GM21737 (cell line): ENCODE data around the gene ITGB1.

Experiments used
- ATAC-seq: cut with Tn5 transposase; IDR thresholded peaks from one replicate; pipeline ENCODE4 v1.9.1; 2021; ENCODE audit warnings: mild to moderate bottlenecking, moderate library complexity; ENCODE audit not compliant: unreplicated experiment

ITGB1 gene

DNA sequence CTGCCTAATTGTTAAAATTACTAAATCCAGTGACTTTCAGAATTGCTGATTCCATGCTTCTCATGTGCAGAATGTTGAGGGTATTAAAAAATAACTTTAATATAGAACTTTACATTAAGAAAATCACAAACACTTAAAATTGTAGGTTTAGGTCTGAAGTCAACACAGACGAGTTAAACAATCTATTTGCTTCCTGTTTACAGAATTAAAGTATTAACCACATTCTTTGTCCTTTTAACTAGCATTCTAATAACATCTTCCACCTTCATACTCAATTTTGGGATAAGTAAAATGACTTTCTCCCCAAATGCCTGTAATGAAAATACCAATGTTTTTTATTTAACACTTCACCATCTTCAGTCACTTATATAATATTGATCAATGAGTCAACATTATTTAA lies 2.2 kb downstream of the ITGB1 start:
- ATAC-seq: no peak

DNA sequence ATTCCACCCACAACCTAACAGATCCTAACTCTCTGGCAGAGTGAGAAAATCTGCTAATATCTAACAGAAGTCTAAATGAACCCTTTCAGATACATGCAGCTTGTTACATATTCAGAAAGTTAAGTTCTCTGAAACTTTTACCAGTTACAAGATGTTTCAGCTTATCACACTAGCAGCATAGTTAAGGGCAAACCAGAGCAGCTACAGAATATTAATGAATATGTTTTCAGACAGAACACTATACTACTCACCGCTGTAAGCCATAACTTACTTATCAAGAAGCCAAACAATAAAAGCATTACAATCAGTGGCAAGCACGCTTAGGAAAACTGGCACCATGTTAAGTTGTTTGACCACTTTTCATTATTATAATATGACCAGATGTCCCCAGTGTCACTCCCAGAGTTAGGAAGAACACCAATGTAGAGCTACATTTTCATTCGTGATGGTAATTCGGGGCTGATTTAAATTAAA lies 2.7 kb downstream of the ITGB1 start:
- ATAC-seq: no peak

DNA sequence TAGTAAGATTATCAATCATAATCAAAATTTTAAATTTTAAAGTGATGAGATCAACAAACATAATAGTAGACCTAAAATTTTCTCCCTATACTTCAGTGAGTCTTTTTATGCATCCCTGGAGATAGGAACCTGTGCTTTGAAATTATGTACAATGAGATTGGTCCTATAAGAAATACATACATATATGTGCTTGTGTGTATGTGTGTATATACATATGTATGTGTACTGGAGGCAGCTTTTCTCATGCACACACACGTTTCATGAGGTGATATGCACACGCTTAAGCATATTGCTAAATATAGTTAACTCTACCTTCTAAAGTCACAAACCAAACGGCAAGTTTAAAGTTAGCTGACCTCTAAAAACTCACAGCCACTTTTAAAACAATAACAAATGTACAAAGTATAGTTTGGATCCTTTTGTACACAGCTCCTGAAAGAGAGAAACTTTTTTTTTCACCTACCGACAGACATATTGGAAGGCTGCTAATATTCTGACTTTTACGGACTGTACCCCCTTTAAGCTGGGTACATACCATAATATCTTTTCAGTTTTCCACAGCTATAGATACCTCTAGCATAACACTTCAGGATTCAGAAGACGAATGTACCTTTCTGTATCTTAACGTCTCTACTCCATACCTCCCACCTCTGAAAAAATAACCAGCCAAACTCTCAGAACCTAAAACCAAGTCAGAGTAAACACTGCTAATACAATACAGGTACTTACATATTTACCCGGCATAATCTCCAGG lies 3.3 kb downstream of the ITGB1 start:
- ATAC-seq: no peak

DNA sequence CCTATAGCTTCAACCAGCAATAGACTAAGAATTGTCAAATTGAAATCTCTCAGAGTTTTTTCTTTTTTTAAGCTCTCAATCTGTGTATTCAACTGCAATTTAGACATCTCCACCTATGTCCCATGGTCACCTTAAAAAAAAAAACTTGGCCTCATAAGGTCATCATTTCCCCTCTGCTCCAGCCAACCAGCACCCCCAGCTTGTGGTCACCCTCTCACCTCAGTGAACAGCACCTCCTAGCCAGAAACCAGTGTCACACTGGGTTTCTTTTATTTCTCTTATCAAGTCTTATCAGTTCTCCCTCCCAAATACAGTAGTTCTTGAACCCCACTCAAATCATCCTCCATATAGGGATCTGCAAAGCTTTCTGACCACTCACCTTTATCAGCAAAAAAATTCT lies 4.0 kb downstream of the ITGB1 start:
- ATAC-seq: no peak

DNA sequence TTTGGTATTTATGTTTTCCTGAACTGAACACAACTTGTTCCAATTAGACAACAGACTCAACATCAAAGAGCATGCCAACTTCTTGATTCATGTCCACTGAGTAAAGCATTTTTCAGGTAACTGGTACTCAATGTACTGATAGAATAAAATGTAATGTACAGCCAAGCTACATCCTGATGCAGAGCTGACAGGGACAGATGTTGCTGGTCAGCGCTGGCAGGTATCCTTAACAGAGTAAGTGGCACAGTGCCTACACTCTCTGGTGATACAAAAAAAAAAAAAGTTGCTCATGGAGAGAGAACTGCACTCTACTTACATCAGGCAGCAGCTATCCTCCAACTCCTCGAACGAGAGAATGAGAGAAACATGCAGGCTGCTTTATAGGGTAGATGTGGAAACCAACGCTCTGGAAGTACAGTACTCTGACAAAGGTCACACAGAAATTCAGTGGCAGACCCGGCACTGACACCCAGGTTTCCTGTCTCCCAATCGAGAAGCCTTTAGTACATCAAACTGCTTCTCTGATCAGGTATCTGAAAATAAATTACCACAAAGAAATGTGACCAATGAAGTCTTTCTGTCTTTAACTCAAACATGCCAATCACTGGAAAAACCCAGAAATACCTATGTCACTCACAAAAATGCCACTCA lies 4.6 kb downstream of the ITGB1 start:
- no peak for ATAC-seq

DNA sequence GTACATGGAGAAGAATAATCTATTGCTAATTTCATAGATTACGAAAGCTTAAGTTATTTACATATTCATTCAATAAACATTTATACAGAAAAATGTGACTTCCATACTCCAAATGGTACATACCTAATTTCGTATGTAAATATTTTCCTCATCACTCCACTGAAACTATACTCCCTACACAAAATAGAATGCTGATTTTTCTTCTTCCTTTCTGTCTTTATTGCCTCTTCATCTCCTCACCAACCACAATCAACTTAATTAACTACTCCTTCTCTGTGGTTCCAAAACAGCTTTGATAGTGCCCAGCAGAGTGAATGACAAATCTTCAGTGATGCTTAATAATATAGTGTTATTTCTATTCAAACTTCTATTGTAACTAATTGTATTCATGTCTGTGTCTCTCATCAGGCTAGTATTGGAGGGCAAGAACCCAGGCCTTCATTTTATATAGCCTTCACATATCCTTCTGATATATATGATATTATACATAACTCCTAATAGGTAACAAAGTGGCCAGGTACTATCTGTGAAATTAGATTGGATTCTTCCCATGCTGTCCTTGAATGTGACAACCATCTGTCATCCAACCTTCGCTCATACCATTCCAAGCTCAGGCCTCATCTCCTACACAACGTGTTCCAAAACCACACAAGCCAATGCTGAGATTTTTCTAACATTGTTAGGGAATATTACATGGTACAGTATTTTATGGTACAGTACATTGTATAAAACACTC lies 5.3 kb downstream of the ITGB1 start:
- no peak for ATAC-seq

DNA sequence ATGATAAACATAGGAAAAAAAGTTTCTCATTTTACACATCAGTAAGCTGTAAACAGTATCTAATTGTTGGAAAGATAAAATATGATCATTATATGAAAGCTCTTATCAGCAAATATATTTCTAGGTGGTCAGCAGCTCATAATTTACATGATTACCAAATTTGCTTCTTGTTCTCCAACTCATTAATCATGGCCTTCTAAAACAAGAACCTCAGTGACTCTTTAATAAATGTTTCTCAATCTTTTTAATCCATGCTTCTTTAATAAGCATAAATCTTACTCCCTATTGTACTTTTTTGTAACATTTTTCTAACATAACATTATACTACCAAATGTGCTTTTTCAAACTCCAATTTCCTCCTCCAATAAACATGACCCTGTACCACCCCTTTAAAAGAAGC lies 5.9 kb downstream of the ITGB1 start:
- ATAC-seq: no peak

DNA sequence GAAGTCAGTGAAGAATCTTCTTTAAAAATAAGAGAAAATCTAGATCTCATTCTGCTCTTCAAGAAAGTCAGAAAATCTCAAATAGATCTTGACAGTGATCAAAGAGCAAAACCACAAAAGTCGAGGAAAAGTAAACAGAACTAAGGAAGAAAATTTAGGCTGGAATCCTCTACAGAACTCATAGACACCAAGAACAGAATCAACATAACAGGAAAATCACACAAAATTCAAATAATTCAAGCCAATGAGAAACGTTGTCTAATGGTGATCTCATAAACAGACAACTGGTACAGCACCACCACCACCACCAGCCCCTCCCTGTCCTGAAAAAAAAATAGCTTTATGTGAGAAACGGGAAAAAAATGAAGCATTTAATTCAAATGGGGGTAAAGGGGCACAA lies 6.9 kb downstream of the ITGB1 start:
- ATAC-seq: no peak

DNA sequence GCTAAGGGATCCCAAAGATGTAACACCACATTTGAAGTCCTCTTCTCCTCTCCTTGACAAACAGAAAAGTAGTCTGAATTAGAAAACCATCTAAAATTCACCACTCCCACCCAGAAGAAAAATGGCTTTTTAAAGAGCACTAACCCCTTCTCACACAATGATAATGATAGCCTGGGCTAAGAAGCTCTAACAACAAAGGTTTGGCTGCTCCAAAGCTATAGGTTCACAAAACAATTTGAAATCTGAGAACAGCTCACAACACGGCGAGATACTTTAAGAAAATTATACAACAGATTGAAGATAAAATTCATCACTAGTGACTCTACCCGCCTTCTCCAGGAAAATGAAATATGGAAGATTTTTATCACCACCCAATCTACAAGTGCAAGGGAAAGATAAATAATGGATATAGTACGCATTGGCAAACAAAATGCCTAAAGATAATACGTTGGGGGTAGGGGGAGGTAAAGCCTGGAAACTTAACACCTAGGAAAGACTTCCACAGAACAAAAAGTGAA lies 7.4 kb downstream of the ITGB1 start:
- no peak for ATAC-seq

DNA sequence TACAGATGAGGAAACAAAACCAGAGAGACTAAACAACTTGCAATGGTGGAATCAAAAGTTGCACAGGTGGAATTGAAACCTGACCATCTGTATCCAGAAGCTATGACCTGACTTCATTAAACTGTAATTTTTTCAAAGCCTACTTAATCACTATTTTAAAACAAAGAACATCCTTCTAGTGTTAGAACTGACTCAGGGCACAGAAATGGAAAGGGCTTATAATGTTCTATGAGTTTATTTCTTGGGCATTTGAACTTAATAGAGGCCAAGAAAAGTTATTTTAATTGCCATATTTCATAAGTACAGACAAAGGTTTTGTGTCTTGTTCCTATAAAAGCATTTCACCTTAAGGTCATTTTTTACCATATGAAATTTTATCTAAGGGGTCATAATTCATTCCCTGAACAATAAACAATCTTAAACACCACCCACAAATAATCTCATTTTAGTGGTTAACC lies 8.8 kb downstream of the ITGB1 start:
- no peak for ATAC-seq

DNA sequence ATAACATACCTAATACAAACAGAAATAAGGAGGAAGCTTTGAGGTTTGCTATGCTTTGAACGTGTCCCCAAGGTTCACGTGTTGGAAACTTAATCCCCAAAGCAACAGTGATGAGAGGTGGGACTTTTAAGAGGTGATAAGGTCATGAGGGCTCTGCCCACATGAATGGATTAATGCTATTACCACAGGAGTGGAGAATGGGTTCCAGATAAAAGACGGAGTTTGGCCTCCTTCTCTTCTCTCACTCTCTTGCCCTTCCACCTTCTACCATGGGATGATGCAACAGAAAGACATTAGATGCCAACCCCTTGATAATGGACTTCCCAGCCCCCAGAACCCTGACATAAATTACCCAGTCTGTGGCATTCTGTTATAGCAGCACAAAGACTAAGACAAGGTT lies 9.6 kb downstream of the ITGB1 start:
- no peak for ATAC-seq

DNA sequence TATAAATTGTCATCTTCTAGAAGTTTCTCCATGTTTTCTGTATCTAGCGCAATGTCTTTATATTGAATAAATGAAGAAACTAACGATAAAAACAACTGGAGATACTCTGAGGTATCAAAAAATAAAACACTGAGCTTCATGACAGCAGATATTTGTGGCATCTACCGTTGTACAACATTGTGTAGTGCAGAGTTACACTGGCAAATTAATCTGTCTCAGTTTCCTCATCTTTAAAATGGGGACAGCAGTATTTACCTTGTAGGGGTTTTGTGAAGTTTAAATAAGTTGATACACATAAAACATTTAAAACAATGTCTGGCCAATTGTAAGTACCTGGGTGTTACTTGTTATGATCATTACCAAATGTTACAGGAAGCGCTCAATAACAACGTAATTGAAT lies 10.4 kb downstream of the ITGB1 start:
- ATAC-seq: no peak

DNA sequence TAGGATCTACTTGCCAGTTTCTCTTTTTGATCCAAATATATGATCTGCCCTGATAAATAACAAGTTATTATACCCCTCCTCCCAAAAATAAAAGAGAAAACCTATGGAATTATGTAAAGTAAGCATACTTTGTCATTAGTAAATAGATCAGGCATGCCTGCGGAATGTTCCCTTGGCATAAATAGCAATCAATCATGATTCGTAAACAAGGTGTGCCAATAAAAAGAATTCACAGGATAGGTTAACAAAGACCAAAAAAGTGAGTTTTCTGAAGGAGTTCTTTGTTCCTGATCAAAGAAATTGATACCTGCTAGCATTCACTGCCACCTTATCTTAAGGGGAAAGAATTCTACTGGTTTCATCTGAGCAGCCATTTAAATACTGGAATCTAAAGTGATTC lies 11.9 kb downstream of the ITGB1 start:
- ATAC-seq: no peak

DNA sequence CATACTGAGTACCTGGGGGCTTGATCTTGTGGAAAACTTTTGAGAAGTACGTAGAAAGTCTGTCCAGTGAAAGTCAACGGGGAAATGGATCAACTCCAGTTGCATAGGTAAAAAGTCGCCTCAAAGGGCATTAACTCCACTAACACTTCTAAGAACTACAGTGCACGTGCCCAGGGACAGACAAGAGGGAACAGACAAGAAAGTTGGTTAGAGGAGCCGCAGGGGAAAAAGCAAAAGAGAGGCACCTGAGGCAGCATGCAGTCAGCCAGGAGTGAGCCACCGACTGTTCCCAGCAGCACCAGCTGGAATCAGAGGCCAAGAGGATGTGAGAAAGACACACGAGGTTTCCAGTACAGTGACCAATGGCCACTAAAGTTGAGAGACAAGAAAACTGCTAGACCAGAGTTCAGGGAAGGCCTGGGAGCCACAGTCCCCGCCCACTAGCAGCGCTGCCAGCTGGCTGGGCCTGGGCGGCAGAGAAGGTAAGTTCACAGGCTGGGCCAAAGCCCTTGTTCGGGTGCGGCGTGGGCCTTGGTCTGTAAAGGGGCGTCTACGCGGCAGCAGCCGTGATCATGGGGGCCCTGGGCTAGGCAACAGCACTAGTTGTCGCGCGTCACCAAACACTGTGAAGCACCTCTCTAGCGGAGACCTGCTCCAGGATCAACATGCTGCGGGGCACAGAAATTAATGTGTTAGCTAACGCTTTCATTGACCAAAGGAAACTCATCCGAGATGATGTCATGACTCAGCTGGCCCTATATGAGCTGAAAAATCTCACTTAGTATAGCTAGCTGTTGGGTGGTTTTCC lies 14.0 kb downstream of the ITGB1 start:
- ATAC-seq: no peak

DNA sequence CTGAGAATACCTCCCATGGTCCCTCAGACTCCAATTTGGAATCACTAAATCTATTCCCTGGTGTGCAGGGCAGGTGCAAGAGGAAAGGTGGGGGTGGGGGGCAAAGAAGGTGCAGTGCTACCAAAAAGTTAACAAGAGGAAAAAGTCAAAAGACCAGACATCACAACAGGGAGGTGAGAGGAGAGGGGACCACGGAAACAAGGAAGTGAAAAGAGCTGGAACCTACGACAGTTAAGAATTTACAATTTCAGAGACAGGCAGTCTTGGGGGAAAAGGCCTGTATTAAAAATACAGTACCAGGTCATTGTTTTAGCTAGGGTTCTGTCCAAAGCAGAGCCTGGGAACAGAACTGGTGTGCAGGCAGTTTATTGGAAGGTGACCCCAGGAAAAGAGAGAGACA lies 14.6 kb downstream of the ITGB1 start:
- no peak for ATAC-seq

DNA sequence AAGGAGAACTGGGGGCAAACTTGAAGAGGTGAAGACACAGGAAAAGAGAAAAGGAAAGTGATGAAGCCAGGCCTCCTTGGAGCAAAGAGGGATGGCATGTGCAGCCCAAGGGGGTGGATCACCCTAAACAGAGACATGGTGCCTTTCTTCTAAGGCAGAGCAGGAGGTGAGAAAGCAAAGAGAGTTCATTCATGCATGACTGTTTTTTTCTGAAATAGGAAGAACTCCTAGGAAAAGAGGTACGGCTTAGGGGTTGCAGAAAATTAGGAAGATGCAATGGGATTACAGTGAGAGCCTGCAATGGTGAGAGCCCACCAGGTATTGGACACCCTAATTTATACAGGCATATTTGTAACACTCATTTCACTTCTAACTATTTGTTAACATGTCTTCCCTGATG lies 15.9 kb downstream of the ITGB1 start:
- ATAC-seq: no peak

DNA sequence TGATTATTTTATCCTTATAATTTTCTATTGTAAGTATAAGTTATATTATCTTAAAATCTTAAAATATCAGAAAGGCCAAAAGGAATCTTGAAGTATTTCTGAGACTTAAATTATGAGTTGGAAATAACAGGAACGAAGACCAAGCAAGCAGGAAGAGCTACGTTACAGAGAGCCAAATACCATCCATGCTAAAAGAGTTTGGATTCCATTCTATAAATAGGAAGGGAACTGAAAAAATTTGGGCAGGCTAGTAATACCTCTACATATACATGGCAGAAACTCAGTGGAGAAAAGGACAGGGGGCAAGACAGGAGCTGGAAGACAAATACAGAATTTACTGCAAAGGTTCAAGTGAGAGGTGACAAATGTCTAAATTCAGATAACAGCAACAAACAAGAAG lies 16.7 kb downstream of the ITGB1 start:
- no peak for ATAC-seq

DNA sequence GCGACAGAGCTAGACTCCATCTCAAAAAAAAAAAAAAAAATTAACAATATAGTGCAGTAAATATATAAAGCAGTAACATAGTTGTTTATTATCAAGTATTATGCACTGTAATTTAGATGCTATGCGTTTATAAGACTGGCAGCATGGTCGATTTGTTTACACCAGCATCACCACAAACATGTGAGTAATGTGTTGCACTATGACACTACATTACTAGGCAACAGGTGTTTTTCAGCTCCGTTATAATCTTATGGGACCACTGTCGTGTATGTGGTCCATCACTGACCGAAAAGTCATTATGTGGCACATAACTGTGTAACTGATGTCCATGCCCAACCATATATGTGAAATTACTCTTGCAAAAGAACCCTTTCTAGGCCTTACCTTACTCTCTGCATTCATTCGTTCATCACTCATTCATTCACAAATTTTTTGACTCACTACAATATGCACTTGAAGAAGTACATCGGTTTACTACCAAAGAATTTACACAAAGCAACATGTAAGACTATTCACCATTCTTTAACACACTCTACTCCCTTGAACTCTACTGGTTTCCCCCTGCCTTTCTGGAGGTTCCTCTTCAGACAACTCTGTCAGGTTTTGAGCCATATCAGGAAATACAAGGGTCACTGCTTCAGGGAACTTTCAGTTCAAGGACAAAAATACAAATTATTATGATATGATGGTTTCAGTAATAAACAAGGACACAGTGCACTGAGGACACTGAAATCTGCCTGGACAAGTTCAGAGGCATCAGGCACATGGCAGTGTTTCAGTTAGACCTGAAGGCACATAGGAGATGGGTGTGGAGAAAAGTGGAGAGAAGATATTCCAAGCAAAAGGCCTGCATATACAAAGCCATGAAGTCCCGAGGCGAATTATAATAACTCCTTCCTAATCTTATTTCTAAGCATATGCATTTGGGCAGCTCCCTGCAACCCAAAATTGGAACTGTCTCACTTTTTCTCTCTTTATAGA lies 17.4 kb downstream of the ITGB1 start:
- ATAC-seq: no peak

DNA sequence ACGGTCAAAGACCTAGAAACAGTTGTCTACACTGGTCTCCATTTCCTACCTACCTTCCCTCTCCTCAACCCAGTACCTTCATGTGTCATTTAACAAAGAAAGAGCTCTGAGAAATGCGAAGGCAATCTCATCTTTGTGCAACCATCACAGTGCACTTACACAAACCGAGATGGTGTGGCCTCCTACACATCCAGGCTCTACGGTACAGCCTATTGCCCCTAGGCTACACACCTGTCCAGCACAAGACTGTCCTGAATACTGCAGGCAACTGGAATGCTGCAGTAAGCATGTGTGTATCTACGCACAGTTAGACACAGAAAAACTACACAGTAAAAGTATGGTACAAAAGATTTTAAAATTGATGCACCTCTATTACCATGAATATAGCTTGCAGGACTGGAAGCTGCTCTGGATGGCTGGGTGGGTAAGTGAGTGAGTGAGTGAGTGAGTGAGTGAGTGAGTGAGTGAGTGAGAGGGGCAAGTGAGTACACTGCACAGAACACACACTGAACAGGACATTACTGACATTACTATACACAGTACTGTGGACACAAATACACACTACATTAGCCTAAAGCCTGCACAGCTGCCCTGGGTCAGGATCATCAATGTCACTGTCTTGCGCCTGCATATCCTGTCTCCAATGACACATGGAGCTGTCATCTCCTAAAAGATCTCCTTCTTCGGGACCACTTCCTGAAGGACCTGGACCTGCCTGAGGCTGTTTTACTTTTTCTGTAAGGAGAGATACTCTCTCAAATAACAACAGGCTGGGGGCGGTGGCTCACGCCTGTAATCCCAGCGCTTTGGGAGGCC lies 18.5 kb downstream of the ITGB1 start:
- ATAC-seq: no peak
